Measurements from ENCODE around the gene APBB2. TPM values are rescaled to one million over a fixed set of nuclear protein-coding genes. Genes with fewer than 3 reads are reported as not detected.
A peak's percentile ranks its signal among the peaks of the same experiment; 100 is the strongest.

The APBB2 gene
- total RNA-seq, 4 donors from 2014 or later: 47.5 to 99.9 (median 57.5) TPM

- H3K27ac ChIP-seq: no peak overlapping the region
- TF ChIP-seq, protein P1, sequence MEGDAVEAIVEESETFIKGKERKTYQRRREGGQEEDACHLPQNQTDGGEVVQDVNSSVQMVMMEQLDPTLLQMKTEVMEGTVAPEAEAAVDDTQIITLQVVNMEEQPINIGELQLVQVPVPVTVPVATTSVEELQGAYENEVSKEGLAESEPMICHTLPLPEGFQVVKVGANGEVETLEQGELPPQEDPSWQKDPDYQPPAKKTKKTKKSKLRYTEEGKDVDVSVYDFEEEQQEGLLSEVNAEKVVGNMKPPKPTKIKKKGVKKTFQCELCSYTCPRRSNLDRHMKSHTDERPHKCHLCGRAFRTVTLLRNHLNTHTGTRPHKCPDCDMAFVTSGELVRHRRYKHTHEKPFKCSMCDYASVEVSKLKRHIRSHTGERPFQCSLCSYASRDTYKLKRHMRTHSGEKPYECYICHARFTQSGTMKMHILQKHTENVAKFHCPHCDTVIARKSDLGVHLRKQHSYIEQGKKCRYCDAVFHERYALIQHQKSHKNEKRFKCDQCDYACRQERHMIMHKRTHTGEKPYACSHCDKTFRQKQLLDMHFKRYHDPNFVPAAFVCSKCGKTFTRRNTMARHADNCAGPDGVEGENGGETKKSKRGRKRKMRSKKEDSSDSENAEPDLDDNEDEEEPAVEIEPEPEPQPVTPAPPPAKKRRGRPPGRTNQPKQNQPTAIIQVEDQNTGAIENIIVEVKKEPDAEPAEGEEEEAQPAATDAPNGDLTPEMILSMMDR (IDR thresholded peaks at IDR 0.05): no peak
- no peak for TF ChIP-seq POLR2A (IDR thresholded peaks at IDR 0.05)
- H3K36me3 ChIP-seq: peaks cover 0 to 9% (median 0%) of the 10 kb centered on the region in 3 donors
- no peaks in the 10 kb centered on the region for H3K4me1 ChIP-seq
- peaks cover 0 to 3% (median 0%) of the 10 kb centered on the region in 4 donors for H3K9me3 ChIP-seq
- DNase-seq: no peak
- no peak overlapping the region for H3K4me3 ChIP-seq
- no peaks in the 10 kb centered on the region for H3K27me3 ChIP-seq
Measured at GRCh38 chr4:41009411-41009810, 204.9 kb downstream of the APBB2 start.

- no peaks in the 10 kb centered on the region for H3K36me3 ChIP-seq
- H3K27me3 ChIP-seq: no peaks in the 10 kb centered on the region
- H3K27ac ChIP-seq: no peak overlapping the region
- no peaks in the 10 kb centered on the region for H3K4me1 ChIP-seq
- H3K4me3 ChIP-seq: no peak overlapping the region
- DNase-seq: no peak
- H3K9me3 ChIP-seq: peaks cover 0 to 3% (median 0%) of the 10 kb centered on the region in 4 donors
- TF ChIP-seq, protein P1 (IDR thresholded peaks at IDR 0.05): no peak
- no peak for TF ChIP-seq POLR2A (IDR thresholded peaks at IDR 0.05)
Measured at GRCh38 chr4:41006141-41006540, 208.2 kb downstream of the APBB2 start.

GRCh38 chr4:41002309-41002708 is 212.0 kb downstream of the APBB2 start:
- no peak for DNase-seq
- Histone ChIP-seq H3K4me1 (no peaks in the 10 kb centered on the region), H3K4me3 (no peak overlapping the region), H3K27me3 (no peaks in the 10 kb centered on the region), H3K27ac (no peak overlapping the region), H3K9me3 (peaks cover 0 to 2% (median 0%) of the 10 kb centered on the region in 4 donors), H3K36me3 (no peaks in the 10 kb centered on the region)
- TF ChIP-seq, protein P1 (IDR thresholded peaks at IDR 0.05): no peak
- no peak for TF ChIP-seq POLR2A (IDR thresholded peaks at IDR 0.05)

DNA sequence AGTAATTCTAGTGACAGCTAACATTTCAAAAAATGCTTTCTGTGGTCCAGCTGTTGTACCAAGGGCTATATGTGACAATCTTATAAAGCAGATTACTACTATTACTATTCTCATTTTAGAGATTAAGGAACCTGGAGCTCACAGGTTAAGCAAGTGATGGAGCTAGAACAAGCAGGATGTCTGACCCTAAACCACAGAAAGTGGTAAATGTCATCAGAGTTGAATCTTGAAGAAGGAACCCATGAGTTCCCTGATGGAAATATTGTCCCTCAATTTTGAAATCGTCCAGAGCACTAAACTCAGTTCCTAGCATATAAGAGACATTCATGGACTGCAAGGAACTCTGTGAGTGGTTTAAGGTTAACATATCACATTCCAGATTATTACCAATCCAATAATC is 214.0 kb downstream of the APBB2 start:
- Histone ChIP-seq H3K27ac (no peak overlapping the region), H3K4me3 (no peak overlapping the region), H3K36me3 (no peaks in the 10 kb centered on the region), H3K4me1 (no peaks in the 10 kb centered on the region), H3K27me3 (no peaks in the 10 kb centered on the region), H3K9me3 (no peaks in the 10 kb centered on the region)
- TF ChIP-seq, protein P1 (IDR thresholded peaks at IDR 0.05): no peak
- TF ChIP-seq POLR2A (IDR thresholded peaks at IDR 0.05): no peak
- DNase-seq: no peak

DNA sequence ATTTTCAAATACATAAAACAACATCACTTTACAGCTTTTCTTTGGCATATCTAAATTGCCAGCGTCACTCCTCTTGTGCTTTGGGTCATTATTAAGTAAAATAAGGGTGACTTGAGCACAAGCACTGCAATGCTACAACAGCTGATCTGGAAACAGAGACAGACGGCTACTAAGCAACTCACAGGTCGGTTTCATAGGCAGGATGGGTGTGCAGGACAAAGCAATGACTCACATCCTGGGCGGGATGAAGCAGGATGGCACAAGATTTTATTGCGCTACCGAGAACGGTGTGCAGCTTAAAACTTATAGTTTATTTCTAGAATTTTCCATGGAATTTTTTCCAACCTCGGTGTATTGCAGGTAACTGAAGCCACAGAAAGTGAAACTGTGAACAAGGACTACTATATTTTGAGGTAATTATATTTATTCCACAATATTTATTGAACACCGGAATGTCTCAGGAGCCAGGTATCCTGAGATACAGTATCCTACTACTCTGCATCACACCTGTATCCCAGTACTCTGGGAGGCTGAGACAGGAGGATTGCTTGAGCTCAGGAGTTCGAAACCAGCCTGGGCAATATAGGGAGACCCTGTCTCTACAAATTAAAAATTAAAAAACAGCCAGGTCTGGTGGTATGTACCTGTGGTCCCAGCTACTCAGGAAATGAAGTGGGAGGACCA is 215.5 kb downstream of the APBB2 start:
- H3K4me3 ChIP-seq: no peak overlapping the region
- no peaks in the 10 kb centered on the region for H3K9me3 ChIP-seq
- H3K4me1 ChIP-seq: no peaks in the 10 kb centered on the region
- peak in 1 of 3 donors; percentile 68 for DNase-seq
- H3K27ac ChIP-seq: no peak overlapping the region
- H3K36me3 ChIP-seq: no peaks in the 10 kb centered on the region
- TF ChIP-seq, protein P1 (IDR thresholded peaks at IDR 0.05): no peak
- no peak for TF ChIP-seq POLR2A (IDR thresholded peaks at IDR 0.05)
- H3K27me3 ChIP-seq: no peaks in the 10 kb centered on the region
